ENCODE measurements around the gene KNG1. TPM values are rescaled to one million over a fixed set of nuclear protein-coding genes. Genes with fewer than 3 reads are reported as not detected.
"Not testable (repeated sequence)": the region's sequence is repeated elsewhere in the genome, so short reads cannot be mapped to it uniquely, and the experiment has no call there.

Gene KNG1
- total RNA-seq, 2 donors from 2014 or later: 1.0 to 1.2 TPM

DNA sequence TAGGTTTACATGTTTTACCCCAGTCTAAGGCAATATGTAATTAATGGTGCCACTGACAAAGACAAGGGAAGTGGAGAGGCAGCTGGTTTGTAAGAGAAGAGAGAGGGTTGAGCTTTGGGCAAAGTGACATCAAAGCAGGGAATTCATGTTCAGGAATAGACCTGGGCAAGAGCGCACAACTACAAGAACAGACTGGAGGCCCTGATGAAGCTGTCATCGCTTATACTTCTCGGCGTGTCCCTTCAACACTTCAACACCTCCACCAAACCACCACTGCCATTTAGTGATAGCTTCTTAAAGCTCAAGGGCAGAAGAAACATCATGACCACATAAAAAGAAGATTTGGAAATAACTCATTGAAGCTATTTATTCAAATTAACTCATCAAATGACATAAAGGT lies 19.6 kb upstream of the KNG1 start:
- Histone ChIP-seq H3K9me3 (no peaks in the 10 kb centered on the region), H3K27me3 (no peaks in the 10 kb centered on the region), H3K27ac (no peak overlapping the region), H3K4me1 (no peaks in the 10 kb centered on the region), H3K4me3 (no peak overlapping the region), H3K36me3 (no peaks in the 10 kb centered on the region), H3K9ac (ENCODE audit: low read depth in 2 of 2, low read length in 2 of 2) (no peak overlapping the region)
- no peak for DNase-seq
- intact Hi-C loops (cut with DNase I): no loop called here
- TF ChIP-seq, protein P1, sequence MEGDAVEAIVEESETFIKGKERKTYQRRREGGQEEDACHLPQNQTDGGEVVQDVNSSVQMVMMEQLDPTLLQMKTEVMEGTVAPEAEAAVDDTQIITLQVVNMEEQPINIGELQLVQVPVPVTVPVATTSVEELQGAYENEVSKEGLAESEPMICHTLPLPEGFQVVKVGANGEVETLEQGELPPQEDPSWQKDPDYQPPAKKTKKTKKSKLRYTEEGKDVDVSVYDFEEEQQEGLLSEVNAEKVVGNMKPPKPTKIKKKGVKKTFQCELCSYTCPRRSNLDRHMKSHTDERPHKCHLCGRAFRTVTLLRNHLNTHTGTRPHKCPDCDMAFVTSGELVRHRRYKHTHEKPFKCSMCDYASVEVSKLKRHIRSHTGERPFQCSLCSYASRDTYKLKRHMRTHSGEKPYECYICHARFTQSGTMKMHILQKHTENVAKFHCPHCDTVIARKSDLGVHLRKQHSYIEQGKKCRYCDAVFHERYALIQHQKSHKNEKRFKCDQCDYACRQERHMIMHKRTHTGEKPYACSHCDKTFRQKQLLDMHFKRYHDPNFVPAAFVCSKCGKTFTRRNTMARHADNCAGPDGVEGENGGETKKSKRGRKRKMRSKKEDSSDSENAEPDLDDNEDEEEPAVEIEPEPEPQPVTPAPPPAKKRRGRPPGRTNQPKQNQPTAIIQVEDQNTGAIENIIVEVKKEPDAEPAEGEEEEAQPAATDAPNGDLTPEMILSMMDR (IDR thresholded peaks at IDR 0.05): no peak

DNA sequence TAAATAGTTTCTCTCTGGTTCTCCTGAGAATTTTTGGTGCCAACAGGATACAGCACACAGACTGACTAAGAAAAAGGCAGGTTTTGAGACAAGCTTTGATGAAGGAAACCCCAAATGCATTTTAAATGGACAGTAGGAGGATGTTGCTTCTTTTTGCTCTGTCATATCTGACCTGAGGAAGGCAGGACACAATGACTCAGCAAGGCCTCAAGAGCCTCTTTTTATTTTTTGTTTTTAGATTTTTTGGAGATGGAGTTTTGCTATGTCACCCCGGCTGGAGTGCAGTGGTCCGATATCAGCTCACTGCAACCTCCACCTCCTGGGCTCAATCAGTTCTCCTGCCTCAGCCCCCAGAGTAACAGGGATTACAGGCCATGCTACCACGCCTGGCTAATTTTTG lies 16.9 kb upstream of the KNG1 start:
- Histone ChIP-seq H3K4me1 (no peaks in the 10 kb centered on the region), H3K4me3 (no peak overlapping the region), H3K27me3 (no peaks in the 10 kb centered on the region), H3K9ac (ENCODE audit: low read depth in 2 of 2, low read length in 2 of 2) (no peak overlapping the region), H3K36me3 (no peaks in the 10 kb centered on the region), H3K9me3 (no peaks in the 10 kb centered on the region), H3K27ac (no peak overlapping the region)
- TF ChIP-seq, protein P1 (IDR thresholded peaks at IDR 0.05): no peak
- intact Hi-C loops (cut with DNase I): no loop called here
- DNase-seq: no peak

- H3K4me3 ChIP-seq; intact Hi-C loops (cut with DNase I); H3K27ac ChIP-seq; DNase-seq; H3K27me3 ChIP-seq; H3K9me3 ChIP-seq; H3K4me1 ChIP-seq; H3K9ac ChIP-seq (ENCODE audit: low read depth in 2 of 2, low read length in 2 of 2); H3K36me3 ChIP-seq: not testable (repeated sequence)
These were observed 14.7 kb upstream of the KNG1 start for GRCh38 chr3:186702451-186702850.

- H3K27me3 ChIP-seq: no peaks in the 10 kb centered on the region
- H3K36me3 ChIP-seq: no peaks in the 10 kb centered on the region
- intact Hi-C loops (cut with DNase I): no loop called here
- DNase-seq: no peak
- no peaks in the 10 kb centered on the region for H3K9me3 ChIP-seq
- no peaks in the 10 kb centered on the region for H3K4me1 ChIP-seq
- TF ChIP-seq, protein P1 (IDR thresholded peaks at IDR 0.05): no peak
- no peak overlapping the region for H3K9ac ChIP-seq (ENCODE audit: low read depth in 2 of 2, low read length in 2 of 2)
- no peak overlapping the region for H3K27ac ChIP-seq
- no peak overlapping the region for H3K4me3 ChIP-seq
These were observed 11.0 kb upstream of the KNG1 start for GRCh38 chr3:186705882-186706780.

GRCh38 chr3:186708983-186709679 lies 8.0 kb upstream of the KNG1 start:
- DNase-seq: no peak
- no peaks in the 10 kb centered on the region for H3K36me3 ChIP-seq
- H3K9ac ChIP-seq (ENCODE audit: low read depth in 2 of 2, low read length in 2 of 2): no peak overlapping the region
- no peaks in the 10 kb centered on the region for H3K9me3 ChIP-seq
- no peaks in the 10 kb centered on the region for H3K27me3 ChIP-seq
- intact Hi-C loops (cut with DNase I): no loop called here
- no peak overlapping the region for H3K4me3 ChIP-seq
- no peaks in the 10 kb centered on the region for H3K4me1 ChIP-seq
- H3K27ac ChIP-seq: no peak overlapping the region
- TF ChIP-seq, protein P1 (IDR thresholded peaks at IDR 0.05): no peak

DNA sequence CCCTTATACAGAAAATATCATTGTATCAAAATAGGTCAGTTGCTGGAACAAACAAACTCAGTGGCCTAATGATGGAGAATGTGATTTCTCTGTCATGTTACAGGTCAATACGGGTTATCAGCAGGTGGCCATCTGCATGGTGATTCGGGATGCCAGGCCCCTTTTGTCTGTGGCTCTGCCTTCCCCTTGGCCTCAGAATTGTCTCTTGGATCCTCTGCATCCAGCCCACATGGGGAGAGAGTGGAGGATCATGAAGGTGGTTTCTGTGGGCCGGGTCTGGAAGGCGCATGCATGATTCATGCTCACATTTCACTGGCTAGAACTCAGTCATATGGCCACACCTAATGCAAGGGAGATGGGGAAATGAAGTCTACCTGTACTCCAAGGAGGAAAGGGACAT lies 6.5 kb upstream of the KNG1 start:
- H3K4me3 ChIP-seq; intact Hi-C loops (cut with DNase I); H3K27ac ChIP-seq; DNase-seq; H3K36me3 ChIP-seq; H3K9ac ChIP-seq (ENCODE audit: low read depth in 2 of 2, low read length in 2 of 2); H3K4me1 ChIP-seq; H3K9me3 ChIP-seq; H3K27me3 ChIP-seq: not testable (repeated sequence)

All from colonic mucosa (tissue), 4 donors.